SH-SY5Y (cell line): ENCODE data around the gene LSAMP.

ENCODE experiments used
- GATA2 ChIP-seq: IDR thresholded peaks from 2 replicates; pipeline ENCODE4 v1.6.1; 2011; ENCODE audit warnings: mild to moderate bottlenecking, low read depth, low read length
- GATA3 ChIP-seq: IDR thresholded peaks from 2 replicates; pipeline ENCODE4 v1.6.1; 2011; ENCODE audit warnings: low read depth, mild to moderate bottlenecking, low read length, moderate library complexity

- TF ChIP-seq GATA2 (no peak), GATA3 (no peak)
Observed at GRCh38 chr3:116442331-116443021, 2.8 kb downstream of the LSAMP start.
